OCI-LY7 (cell line): ENCODE results near the gene FAM3C. TPM values are rescaled to one million over a fixed set of nuclear protein-coding genes. Genes with fewer than 3 reads are reported as not detected.

ENCODE experiments used
- BruUV-seq: library from RNA; stranded (reverse); fragments of 400-500 nt; replicated peaks from 2 replicates; lab custom pipeline; 2021; lab: Mats Ljungman, UMichigan
- CTCF ChIA-PET: fragments of 300-600 bp; sonication (Branson Sonifier 250); formaldehyde crosslinking; loops from one replicate; lab custom pipeline; 2022; ENCODE audit warnings: antibody characterized with exemption; ENCODE audit not compliant: unreplicated experiment; lab: Charles Lee
- POLR2A ChIA-PET: fragments of 300-600 bp; sonication (Branson Sonifier 250); formaldehyde crosslinking; loops from one replicate; lab custom pipeline; 2022; ENCODE audit warnings: antibody characterized with exemption; lab: Charles Lee
- DNase-seq: peaks from one replicate; pipeline ENCODE4 v3.0.0-alpha.2; 2015; ENCODE audit warnings: low spot score
- H2AFZ ChIP-seq: fragments of 200-600 bp; sonication (generic), shearing (Covaris generic); 2 replicates; pipeline ENCODE4 v1.6.1; 2014; ENCODE audit warnings: mild to moderate bottlenecking, antibody characterized with exemption, low read length, moderate library complexity
- H3K27ac ChIP-seq: fragments of 200-600 bp; sonication (generic); 2 replicates; pipeline ENCODE4 v1.5.1; 2014; ENCODE audit warnings: mixed run types, low read depth, mild to moderate bottlenecking, moderate library complexity, low read length, inconsistent platforms; ENCODE audit not compliant: poor library complexity, severe bottlenecking
- H3K36me3 ChIP-seq: fragments of 200-600 bp; sonication (generic); 2 replicates; pipeline ENCODE4 v1.6.1; 2014; ENCODE audit warnings: mild to moderate bottlenecking, antibody characterized with exemption, low read length, moderate library complexity, mixed read lengths; ENCODE audit not compliant: insufficient read depth
- H3K4me1 ChIP-seq: fragments of 200-600 bp; sonication (generic); 2 replicates; pipeline ENCODE4 v1.5.1; 2014; ENCODE audit warnings: mild to moderate bottlenecking, low read length; ENCODE audit not compliant: insufficient read depth, poor library complexity, severe bottlenecking
- H3K4me2 ChIP-seq: fragments of 200-600 bp; sonication (generic); 2 replicates; pipeline ENCODE4 v1.6.1; 2014; ENCODE audit warnings: mild to moderate bottlenecking, low read length
- H3K4me3 ChIP-seq: fragments of 200-600 bp; sonication (generic); 2 replicates; pipeline ENCODE4 v1.5.1; 2014; ENCODE audit warnings: mild to moderate bottlenecking, low read depth, low read length; ENCODE audit not compliant: poor library complexity, severe bottlenecking
- H3K79me2 ChIP-seq: fragments of 200-600 bp; sonication (generic); 2 replicates; pipeline ENCODE4 v1.6.1; 2016; ENCODE audit warnings: low read depth, mild to moderate bottlenecking, low read length, moderate library complexity, mixed read lengths; ENCODE audit not compliant: insufficient read depth
- H3K9me2 ChIP-seq: fragments of 200-600 bp; sonication (generic); 2 replicates; pipeline ENCODE4 v1.6.1; 2016; ENCODE audit warnings: mild to moderate bottlenecking, low read length, mixed read lengths; ENCODE audit not compliant: insufficient read depth
- H3K9me3 ChIP-seq: fragments of 200-600 bp; sonication (generic); 2 replicates; pipeline ENCODE4 v1.6.1; 2014; ENCODE audit warnings: mild to moderate bottlenecking, mixed run types, low read length, mixed read lengths
- H4K20me1 ChIP-seq: fragments of 200-600 bp; sonication (generic); 2 replicates; pipeline ENCODE4 v1.6.1; 2014; ENCODE audit warnings: mild to moderate bottlenecking, antibody characterized with exemption, low read length, moderate library complexity, mixed read lengths; ENCODE audit not compliant: insufficient read depth
- CTCF ChIP-seq: fragments of 200-600 bp; sonication (generic); conservative IDR thresholded peaks from 2 replicates; pipeline ENCODE4 v1.5.1; 2014; ENCODE audit warnings: mild to moderate bottlenecking, antibody characterized with exemption, low read length, moderate library complexity, mixed read lengths
- EZH2phosphoT487 ChIP-seq: fragments of 200-600 bp; sonication (generic); IDR thresholded peaks from 2 replicates; pipeline ENCODE4 v1.6.1; 2018; ENCODE audit warnings: low read depth, borderline replicate concordance, mild to moderate bottlenecking, mixed run types, antibody characterized with exemption, low read length, moderate library complexity, mixed read lengths
- intact Hi-C: fragments of 100-400 bp; cut with micrococcal nuclease; formaldehyde crosslinking; loops from one replicate; pipeline ENCODE4 v1.10.0; 2022; ENCODE audit not compliant: unreplicated experiment
- total RNA-seq, 2 experiments: library from RNA; depleted of rRNA in 1 of 2; stranded (reverse); fragments of >200 nt in 1 of 2; shearing (Covaris generic) in 1 of 2; gene quantifications; 2 replicates each; pipeline ENCODE4 v1.2.3, GENCODE V29; 2014 to 2022

The FAM3C gene
- total RNA-seq, 2 experiments from 2014 or later = 18.1 to 27.6 TPM

GRCh38 chr7:121331574-121331973 is 64.5 kb downstream of the FAM3C start:
- CTCF ChIA-PET = no interaction called here
- no peak for DNase-seq
- no peak overlapping the region for H2AFZ ChIP-seq
- H4K20me1 ChIP-seq = no peaks in the 10 kb centered on the region
- intact Hi-C loops = loop anchor here (10.0 kb wide), 1 partner anchor 207 kb away; no protein-coding TSS in a partner anchor
- TF ChIP-seq EZH2phosphoT487 = no peak
- TF ChIP-seq CTCF = no peak
- H3K9me2 ChIP-seq = no peaks in the 10 kb centered on the region
- H3K79me2 ChIP-seq = no peaks in the 10 kb centered on the region
- H3K4me2 ChIP-seq = no peak overlapping the region
- no TSS peak for BruUV-seq
- H3K36me3 ChIP-seq = no peaks in the 10 kb centered on the region
- no peak overlapping the region for H3K27ac ChIP-seq
- no peak overlapping the region for H3K4me3 ChIP-seq
- H3K9me3 ChIP-seq = no peaks in the 10 kb centered on the region
- POLR2A ChIA-PET = interaction anchor here (0.7 kb wide), 1 partner anchor 67 kb away, joined by 3 read pairs; no protein-coding TSS in a partner anchor
- no peaks in the 10 kb centered on the region for H3K4me1 ChIP-seq

- no peaks in the 10 kb centered on the region for H3K9me2 ChIP-seq
- no peak for DNase-seq
- no peaks in the 10 kb centered on the region for H3K9me3 ChIP-seq
- no peak overlapping the region for H2AFZ ChIP-seq
- no peaks in the 10 kb centered on the region for H3K79me2 ChIP-seq
- no peaks in the 10 kb centered on the region for H3K36me3 ChIP-seq
- POLR2A ChIA-PET = no interaction called here
- no peaks in the 10 kb centered on the region for H4K20me1 ChIP-seq
- BruUV-seq = no TSS peak
- TF ChIP-seq EZH2phosphoT487 (no peak), CTCF (no peak)
- no peak overlapping the region for H3K27ac ChIP-seq
- no peak overlapping the region for H3K4me2 ChIP-seq
- CTCF ChIA-PET = no interaction called here
- H3K4me1 ChIP-seq = no peaks in the 10 kb centered on the region
- intact Hi-C loops = loop anchor here (10.0 kb wide), 1 partner anchor 206 kb away; no protein-coding TSS in a partner anchor
- no peak overlapping the region for H3K4me3 ChIP-seq
Measured at GRCh38 chr7:121331048-121331447, 65.1 kb downstream of the FAM3C start.

GRCh38 chr7:121330053-121330833 is 65.9 kb downstream of the FAM3C start:
- H3K9me2 ChIP-seq = no peaks in the 10 kb centered on the region
- no peak for TF ChIP-seq EZH2phosphoT487
- TF ChIP-seq CTCF = no peak
- H3K4me3 ChIP-seq = no peak overlapping the region
- CTCF ChIA-PET = interaction anchor here (0.6 kb wide), 1 partner anchor 21 kb away, joined by 3 read pairs; no protein-coding TSS in a partner anchor
- no peak overlapping the region for H2AFZ ChIP-seq
- no peaks in the 10 kb centered on the region for H3K36me3 ChIP-seq
- intact Hi-C loops = loop anchor here (10.0 kb wide), 1 partner anchor 205 kb away; no protein-coding TSS in a partner anchor
- DNase-seq = no peak
- H3K27ac ChIP-seq = no peak overlapping the region
- POLR2A ChIA-PET = no interaction called here
- no peak overlapping the region for H3K4me2 ChIP-seq
- no peaks in the 10 kb centered on the region for H3K4me1 ChIP-seq
- no TSS peak for BruUV-seq
- no peaks in the 10 kb centered on the region for H3K9me3 ChIP-seq
- H4K20me1 ChIP-seq = no peaks in the 10 kb centered on the region
- no peaks in the 10 kb centered on the region for H3K79me2 ChIP-seq
